ENCODE measurements around the gene RASSF3.

DNA sequence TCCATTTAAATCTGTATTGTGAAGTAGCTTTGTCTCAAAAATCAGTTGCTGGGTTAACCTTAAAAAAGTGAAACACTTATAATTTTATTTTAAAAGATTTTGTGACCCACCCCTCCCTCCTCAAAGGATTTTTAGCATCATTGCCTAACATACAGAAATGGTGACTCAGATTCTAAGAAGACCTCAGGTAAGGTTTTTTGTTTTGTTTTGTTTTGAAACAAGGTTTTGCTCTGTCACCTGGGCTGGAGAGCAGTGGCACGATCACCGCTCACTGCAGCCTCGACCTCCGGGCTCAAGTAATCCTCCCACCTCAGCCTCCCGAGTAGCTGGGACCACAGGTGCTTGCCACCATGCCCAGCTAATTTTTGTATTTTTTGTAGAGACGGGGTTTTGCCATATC, 74.8 kb downstream of the RASSF3 start:
- TF ChIP-seq ZNF70 (CRISPR knock-in tag; IDR thresholded peaks at IDR 0.05) = no peak
- TF ChIP-seq SNAI2 (CRISPR knock-in tag; IDR thresholded peaks at IDR 0.05) = no peak
- TF ChIP-seq TOX (CRISPR knock-in tag; IDR thresholded peaks at IDR 0.05; ENCODE audit: borderline replicate concordance) = no peak
- TF ChIP-seq ARNTL (CRISPR knock-in tag; IDR thresholded peaks at IDR 0.05; ENCODE audit: borderline replicate concordance, low read depth) = no peak
- TF ChIP-seq, protein P1, sequence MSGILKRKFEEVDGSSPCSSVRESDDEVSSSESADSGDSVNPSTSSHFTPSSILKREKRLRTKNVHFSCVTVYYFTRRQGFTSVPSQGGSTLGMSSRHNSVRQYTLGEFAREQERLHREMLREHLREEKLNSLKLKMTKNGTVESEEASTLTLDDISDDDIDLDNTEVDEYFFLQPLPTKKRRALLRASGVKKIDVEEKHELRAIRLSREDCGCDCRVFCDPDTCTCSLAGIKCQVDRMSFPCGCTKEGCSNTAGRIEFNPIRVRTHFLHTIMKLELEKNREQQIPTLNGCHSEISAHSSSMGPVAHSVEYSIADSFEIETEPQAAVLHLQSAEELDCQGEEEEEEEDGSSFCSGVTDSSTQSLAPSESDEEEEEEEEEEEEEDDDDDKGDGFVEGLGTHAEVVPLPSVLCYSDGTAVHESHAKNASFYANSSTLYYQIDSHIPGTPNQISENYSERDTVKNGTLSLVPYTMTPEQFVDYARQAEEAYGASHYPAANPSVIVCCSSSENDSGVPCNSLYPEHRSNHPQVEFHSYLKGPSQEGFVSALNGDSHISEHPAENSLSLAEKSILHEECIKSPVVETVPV (CRISPR knock-in tag; IDR thresholded peaks at IDR 0.05) = no peak
- TF ChIP-seq BACH2 (CRISPR knock-in tag; IDR thresholded peaks at IDR 0.05; ENCODE audit: borderline replicate concordance) = no peak
- TF ChIP-seq CREB5 (CRISPR knock-in tag; IDR thresholded peaks at IDR 0.05; ENCODE audit: low read depth) = no peak
- no peak for TF ChIP-seq CSDC2 (CRISPR knock-in tag; IDR thresholded peaks at IDR 0.05)
- TF ChIP-seq ZC3H10 (CRISPR knock-in tag; IDR thresholded peaks at IDR 0.05) = no peak
- no peak for TF ChIP-seq PPARA (CRISPR knock-in tag; IDR thresholded peaks at IDR 0.05; ENCODE audit: borderline replicate concordance)
- TF ChIP-seq ZNF8 (CRISPR knock-in tag; IDR thresholded peaks at IDR 0.05) = no peak
- no peak for TF ChIP-seq TCF4 (CRISPR knock-in tag; IDR thresholded peaks at IDR 0.05; ENCODE audit: borderline replicate concordance)

All from SK-N-SH treated with all-trans-retinoic acid at 6 μM for 48 hours (cell line).